Endothelial cell of umbilical vein (primary cell): Measurements from ENCODE around the gene DNAH10. TPM values are rescaled to one million over a fixed set of nuclear protein-coding genes. Genes with fewer than 3 reads are reported as not detected.

Experiments
- BruUV-seq: library from RNA; stranded (reverse); fragments of 400-500 nt; replicated peaks from 2 replicates; lab custom pipeline; 2021; lab: Mats Ljungman, UMichigan
- CTCF ChIA-PET: fragments of 300-600, 350-600 bp; sonication (Branson Sonifier 250); formaldehyde crosslinking; loops from one replicate; lab custom pipeline; 2021; ENCODE audit warnings: antibody characterized with exemption, inconsistent platforms; lab: Charles Lee
- POLR2A ChIA-PET: fragments of 300-600, 350-600 bp; sonication (Branson Sonifier 250); formaldehyde crosslinking; loops from one replicate; lab custom pipeline; 2021; ENCODE audit warnings: antibody characterized with exemption, inconsistent platforms; lab: Charles Lee
- DNase-seq: peaks from one replicate; pipeline ENCODE4 v3.0.0-alpha.2; 2011; ENCODE audit warnings: low read depth, low spot score
- FAIRE-seq: peaks from 2 replicates; lab custom pipeline; 2011; peaks lifted over from hg19 to GRCh38; lab: Jason Lieb, UNC
- H2AFZ ChIP-seq: 2 replicates; pipeline ENCODE4 v1.6.0; 2012; ENCODE audit warnings: low read depth, low read length, control low read depth, inconsistent platforms
- H3K27ac ChIP-seq: 2 replicates; pipeline ENCODE4 v1.5.1; 2011; ENCODE audit warnings: low read depth, mild to moderate bottlenecking, control low read depth, low read length, moderate library complexity; ENCODE audit not compliant: insufficient read depth
- H3K27me3 ChIP-seq, 2 experiments: 2 replicates each; pipeline versions ENCODE4 v1.6.0 to v1.6.1; 2011; ENCODE audit warnings: low read length in 2 of 2, mixed read lengths in 1 of 2; ENCODE audit not compliant: control insufficient read depth in 2 of 2, insufficient read depth in 2 of 2
- H3K36me3 ChIP-seq, 2 experiments: 2 replicates in 1 of 2; 3 replicates in 1 of 2; pipeline ENCODE4 v1.5.1; 2011; ENCODE audit warnings: low read length in 2 of 2, mild to moderate bottlenecking in 1 of 2, moderate library complexity in 1 of 2; ENCODE audit not compliant: control insufficient read depth in 2 of 2, insufficient read depth in 2 of 2; ENCODE audit errors: extremely low read depth in 1 of 2
- H3K4me1 ChIP-seq: 3 replicates; pipeline ENCODE4 v1.5.1; 2011; ENCODE audit warnings: mild to moderate bottlenecking, low read length; ENCODE audit not compliant: control insufficient read depth, insufficient read depth; ENCODE audit errors: extremely low read depth
- H3K4me2 ChIP-seq: 2 replicates; pipeline ENCODE4 v1.6.1; 2011; ENCODE audit warnings: low read length, control low read depth, mixed read lengths; ENCODE audit not compliant: insufficient read depth
- H3K4me3 ChIP-seq, 3 experiments: fragments of 200-600 bp in 1 of 3; sonication (generic), shearing (Covaris generic) in 1 of 3; replicated peaks in 1 of 3; 2 replicates each; pipeline ENCODE4 v1.5.1; 2011 to 2016; ENCODE audit warnings: control low read depth in 3 of 3, low read length in 3 of 3, mild to moderate bottlenecking in 2 of 3, inconsistent platforms in 1 of 3, low read depth in 1 of 3, moderate library complexity in 1 of 3; ENCODE audit not compliant: insufficient read depth in 1 of 3
- H3K79me2 ChIP-seq: 2 replicates; pipeline ENCODE4 v1.6.0; 2012; ENCODE audit warnings: low read length, inconsistent platforms; ENCODE audit not compliant: control insufficient read depth, insufficient read depth
- H3K9ac ChIP-seq: replicated peaks from 2 replicates; pipeline ENCODE3; 2011; ENCODE audit warnings: low read length, control low read depth; ENCODE audit not compliant: insufficient read depth; ENCODE audit errors: extremely low read depth
- H3K9me1 ChIP-seq: replicated peaks from 3 replicates; pipeline ENCODE4 v1.6.0; 2011; ENCODE audit warnings: mild to moderate bottlenecking, low read length; ENCODE audit not compliant: control insufficient read depth, insufficient read depth; ENCODE audit errors: extremely low read depth
- H3K9me3 ChIP-seq: replicated peaks from 2 replicates; pipeline ENCODE4 v1.5.1; 2012; ENCODE audit warnings: low read length, inconsistent platforms; ENCODE audit not compliant: control insufficient read depth, insufficient read depth
- H4K20me1 ChIP-seq: replicated peaks from 2 replicates; pipeline ENCODE3; 2011; ENCODE audit warnings: mild to moderate bottlenecking, low read length; ENCODE audit not compliant: control insufficient read depth, insufficient read depth; ENCODE audit errors: extremely low read depth
- CTCF ChIP-seq, 2 donors: IDR thresholded peaks; 1 replicate in 1 of 2; 2 replicates in 1 of 2; pipeline ENCODE4 v1.5.1; 2011; ENCODE audit warnings: low read length in 2 of 2, mild to moderate bottlenecking in 2 of 2, moderate library complexity in 2 of 2, control low read depth in 1 of 2, inconsistent platforms in 1 of 2, low read depth in 1 of 2; ENCODE audit not compliant: insufficient read depth in 1 of 2; ENCODE audit errors: extremely low read depth in 1 of 2
- EZH2 ChIP-seq: IDR thresholded peaks from 2 replicates; pipeline ENCODE4 v1.6.1; 2012; ENCODE audit warnings: borderline replicate concordance, low read depth, mild to moderate bottlenecking, moderate library complexity, low read length, inconsistent platforms; ENCODE audit not compliant: severe bottlenecking
- FOS ChIP-seq: IDR thresholded peaks from 2 replicates; pipeline ENCODE4 v1.6.1; 2011; ENCODE audit warnings: mild to moderate bottlenecking, low read length, moderate library complexity, borderline replicate concordance; ENCODE audit not compliant: insufficient read depth
- GATA2 ChIP-seq: IDR thresholded peaks from 2 replicates; pipeline ENCODE4 v1.7.0; 2011; ENCODE audit warnings: low read depth, mild to moderate bottlenecking, moderate library complexity, mixed read lengths, low read length; ENCODE audit not compliant: insufficient read length, insufficient read depth
- JUN ChIP-seq: IDR thresholded peaks from 2 replicates; pipeline ENCODE4 v1.6.1; 2011; ENCODE audit warnings: borderline replicate concordance, low read depth; ENCODE audit not compliant: insufficient read length, insufficient read depth
- MAX ChIP-seq: IDR thresholded peaks from 2 replicates; pipeline ENCODE4 v1.6.1; 2011; ENCODE audit not compliant: insufficient read depth, insufficient read length
- MYC ChIP-seq: IDR thresholded peaks from one replicate; pipeline ENCODE4 v1.6.1; 2011; ENCODE audit warnings: mild to moderate bottlenecking, low read depth, low read length
- POLR2A ChIP-seq: IDR thresholded peaks from 2 replicates; pipeline ENCODE4 v1.6.1; 2012; ENCODE audit warnings: low read depth, mild to moderate bottlenecking, control low read depth, low read length
- POLR2AphosphoS5 ChIP-seq: IDR thresholded peaks from 2 replicates; pipeline ENCODE4 v1.6.1; 2012; ENCODE audit warnings: low read depth, mild to moderate bottlenecking, control low read depth, low read length, moderate library complexity; ENCODE audit not compliant: insufficient read depth
- dilution Hi-C: fragments of 300-500 bp; cut with MboI; formaldehyde crosslinking; loops from one replicate; pipeline ENCODE4 v1.15.0; 2019; ENCODE audit warnings: low sequenced_read_pairs; ENCODE audit not compliant: extremely low pct_ligation_motif_present
- intact Hi-C: fragments of 100-400 bp; cut with micrococcal nuclease; formaldehyde crosslinking; loops from one replicate; pipeline ENCODE4 v1.10.0; 2022
- polyA plus RNA-seq, 4 experiments: library from polyadenylated mRNA; depleted of rRNA in 3 of 4; stranded (reverse) in 3 of 4; unstranded in 1 of 4; fragments of >200 nt; gene quantifications; 2 replicates each; pipeline versions ENCODE4 v1.2.1 to v1.2.3, GENCODE V29; 2011 to 2012; ENCODE audit warnings: missing spikeins in 1 of 4
- total RNA-seq: library from RNA; stranded (reverse); gene quantifications from 2 replicates; pipeline ENCODE4 v1.2.3, GENCODE V29; 2021

DNAH10 gene
- total and polyA plus RNA-seq, 2 donors (not counting 3 experiments of a cell fraction or from before 2014, with no cell fraction given): 0.04 to 0.31 TPM

GRCh38 chr12:123952037-123952436 is 189.9 kb downstream of the DNAH10 start:
- H3K9me1 ChIP-seq: no peaks in the 10 kb centered on the region
- TF ChIP-seq POLR2A: no peak
- TF ChIP-seq JUN: peak; percentile 47
- TF ChIP-seq POLR2AphosphoS5: peak; percentile 21
- ChIA-PET CTCF (interaction anchor here (0.9 to 1.8 kb wide), 5 partner anchors 9 to 81 kb away, joined by 3 to 10 read pairs (median 5); no protein-coding TSS in a partner anchor), POLR2A (no interaction called here)
- H3K4me3 ChIP-seq: peak overlapping the region in 1 of 3 experiments; percentile 1
- H3K36me3 ChIP-seq: no peaks in the 10 kb centered on the region
- peak; percentile 43 for DNase-seq
- H3K9me3 ChIP-seq: no peaks in the 10 kb centered on the region
- BruUV-seq: no TSS peak
- peak overlapping the region; percentile 9 for H3K27ac ChIP-seq
- dilution Hi-C loops (no loop called here), intact Hi-C loops (loop anchor here (1.0 kb wide), 1 partner anchor 20 kb away; the partner anchor contains the start of gene CCDC92)
- H3K27me3 ChIP-seq: no peaks in the 10 kb centered on the region
- H4K20me1 ChIP-seq: peaks cover 2% of the 10 kb centered on the region
- H3K4me2 ChIP-seq: peak overlapping the region; percentile 77
- H3K4me1 ChIP-seq: peaks cover 18% of the 10 kb centered on the region
- H3K9ac ChIP-seq: no peak overlapping the region
- no peak for FAIRE-seq
- no peak overlapping the region for H2AFZ ChIP-seq
- no peaks in the 10 kb centered on the region for H3K79me2 ChIP-seq

GRCh38 chr12:123954647-123955350 is 192.7 kb downstream of the DNAH10 start:
- no peak for TF ChIP-seq POLR2A
- TF ChIP-seq FOS: no peak
- TF ChIP-seq GATA2: no peak
- no peak for TF ChIP-seq JUN
- TF ChIP-seq MAX: no peak
- TF ChIP-seq MYC: no peak
- no peak for TF ChIP-seq POLR2AphosphoS5
- no peak for TF ChIP-seq CTCF (IDR thresholded peaks at IDR 0.05; ENCODE audit: extremely low read depth in 1 of 2, insufficient read depth in 1 of 2, low read depth in 1 of 2, low read length in 2 of 2)
- no peak for TF ChIP-seq EZH2
- H4K20me1 ChIP-seq: peaks cover 2% of the 10 kb centered on the region
- H3K27me3 ChIP-seq: no peaks in the 10 kb centered on the region
- CTCF ChIA-PET: interaction anchor here (2.4 kb wide), 1 partner anchor 49 kb away, joined by 7 read pairs; no protein-coding TSS in a partner anchor
- H3K4me3 ChIP-seq: no peak overlapping the region
- POLR2A ChIA-PET: no interaction called here
- no peak overlapping the region for H3K27ac ChIP-seq
- no TSS peak for BruUV-seq
- H3K4me2 ChIP-seq: no peak overlapping the region
- H3K36me3 ChIP-seq: no peaks in the 10 kb centered on the region
- no peaks in the 10 kb centered on the region for H3K9me3 ChIP-seq
- peaks cover 18% of the 10 kb centered on the region for H3K4me1 ChIP-seq
- FAIRE-seq: no peak
- intact Hi-C loops (no loop called here), dilution Hi-C loops (no loop called here)
- H3K9ac ChIP-seq: no peak overlapping the region
- H3K9me1 ChIP-seq: no peaks in the 10 kb centered on the region
- H2AFZ ChIP-seq: no peak overlapping the region
- H3K79me2 ChIP-seq: no peaks in the 10 kb centered on the region
- DNase-seq: no peak
